HepG2 (cell line): ENCODE data around the gene NEU4. TPM values are rescaled to one million over a fixed set of nuclear protein-coding genes. Genes with fewer than 3 reads are reported as not detected.

ENCODE experiments used
- ATAC-seq: fragments of 200-7000 bp; cut with Tn5 transposase; 3 replicates; pipeline ENCODE4 v1.9.1; 2020; ENCODE audit warnings: mild to moderate bottlenecking, moderate library complexity
- BruUV-seq: library from RNA; stranded (reverse); fragments of 400-500 nt; replicated peaks from 2 replicates; lab custom pipeline; 2021; lab: Mats Ljungman, UMichigan
- CTCF ChIA-PET: fragments of 300-600 bp; formaldehyde crosslinking; extraction: SDS; loops from one replicate; lab custom pipeline; 2021; ENCODE audit warnings: low total read pairs, inconsistent platforms, low intra/inter-chr PET ratio; lab: Yijun Ruan, JAX
- POLR2A ChIA-PET: fragments of 350-600 bp; sonication (Branson Sonifier 250); formaldehyde crosslinking; loops from one replicate; lab custom pipeline; 2020; ENCODE audit warnings: antibody characterized with exemption, inconsistent platforms; lab: Yijun Ruan, JAX
- DNase-seq: peaks from one replicate; pipeline ENCODE4 v3.0.0-alpha.2; 2015; ENCODE audit warnings: low spot score
- FAIRE-seq: peaks from 3 replicates; lab custom pipeline; 2011; peaks lifted over from hg19 to GRCh38; lab: Jason Lieb, UNC
- H2AFZ ChIP-seq: one replicate; pipeline ENCODE4 v1.6.1; 2011; ENCODE audit warnings: low read length, inconsistent platforms
- H3K27ac ChIP-seq: fragments of 300-600 bp; 3 replicates; pipeline ENCODE4 v1.8.0; 2011; ENCODE audit warnings: mixed run types, mild to moderate bottlenecking, mixed read lengths, low read length, inconsistent platforms; ENCODE audit not compliant: insufficient read depth; ENCODE audit errors: extremely low read length
- H3K27me3 ChIP-seq, 2 experiments: fragments of 200-600 bp in 1 of 2; 2 replicates in 1 of 2; 3 replicates in 1 of 2; pipeline versions ENCODE4 v1.6.0 to v1.8.0; 2011; ENCODE audit warnings: low read length in 2 of 2, mild to moderate bottlenecking in 2 of 2, moderate library complexity in 2 of 2, inconsistent platforms in 1 of 2; ENCODE audit not compliant: insufficient read depth in 2 of 2, control insufficient read depth in 1 of 2
- H3K36me3 ChIP-seq, 2 experiments: fragments of 200-600 bp in 1 of 2; replicated peaks in 1 of 2; 2 replicates in 1 of 2; 3 replicates in 1 of 2; pipeline versions ENCODE4 v1.5.1 to v1.8.0; 2011; ENCODE audit warnings: low read length in 2 of 2, inconsistent platforms in 1 of 2; ENCODE audit not compliant: insufficient read depth in 2 of 2, control insufficient read depth in 1 of 2
- H3K4me1 ChIP-seq: 2 replicates; pipeline ENCODE4 v1.5.1; 2012; ENCODE audit warnings: low read length, inconsistent platforms; ENCODE audit not compliant: insufficient read depth
- H3K4me2 ChIP-seq: 2 replicates; pipeline ENCODE4 v1.6.0; 2011; ENCODE audit warnings: low read depth, low read length, inconsistent platforms
- H3K4me3 ChIP-seq, 3 experiments: fragments of 200-600 bp in 1 of 3; sonication (generic), shearing (Covaris generic) in 1 of 3; replicated peaks in 1 of 3; 2 replicates each; pipeline ENCODE4 v1.5.1; 2011 to 2016; ENCODE audit warnings: low read length in 3 of 3, inconsistent platforms in 2 of 3, low read depth in 2 of 3, mild to moderate bottlenecking in 2 of 3, control low read depth in 1 of 3, mixed read lengths in 1 of 3; ENCODE audit not compliant: insufficient read depth in 1 of 3
- H3K79me2 ChIP-seq: one replicate; pipeline ENCODE4 v1.6.1; 2011; ENCODE audit warnings: low read length, inconsistent platforms; ENCODE audit not compliant: insufficient read depth
- H3K9ac ChIP-seq: 2 replicates; pipeline ENCODE4 v1.6.0; 2011; ENCODE audit warnings: mild to moderate bottlenecking, low read depth, low read length, inconsistent platforms; ENCODE audit not compliant: insufficient read depth
- H3K9me3 ChIP-seq: 2 replicates; pipeline ENCODE4 v1.5.1; 2012; ENCODE audit warnings: mild to moderate bottlenecking, low read length
- H4K20me1 ChIP-seq: 2 replicates; pipeline ENCODE4 v1.6.0; 2011; ENCODE audit warnings: inconsistent platforms, mild to moderate bottlenecking, low read length, moderate library complexity; ENCODE audit not compliant: insufficient read depth
- HNF1A ChIP-seq, 2 experiments: sonication (generic) in 1 of 2; formaldehyde crosslinking in 1 of 2; IDR thresholded peaks; 2 replicates each; pipeline versions ENCODE4 v1.4.0 to v1.6.1; 2016 to 2020; ENCODE audit warnings: borderline replicate concordance in 1 of 2, low read depth in 1 of 2, mild to moderate bottlenecking in 1 of 2, missing genetic modification reagents in 1 of 2
- IKZF5 ChIP-seq: IDR thresholded peaks from 2 replicates; pipeline ENCODE4 v1.6.1; 2018; ENCODE audit warnings: missing genetic modification reagents, mild to moderate bottlenecking, missing compliant biosample characterization
- TCF7L2 ChIP-seq: IDR thresholded peaks from 2 replicates; pipeline ENCODE4 v1.6.1; 2011; ENCODE audit warnings: mild to moderate bottlenecking, low read depth, low read length, moderate library complexity
- ZNF414 ChIP-seq: sonication (generic); formaldehyde crosslinking; IDR thresholded peaks from 2 replicates; pipeline ENCODE4 v1.5.0; 2020; ENCODE audit warnings: missing genetic modification reagents
- ZNF562 ChIP-seq: sonication (generic); formaldehyde crosslinking; IDR thresholded peaks from 2 replicates; pipeline ENCODE4 v1.8.0; 2022; ENCODE audit warnings: missing genetic modification reagents, borderline replicate concordance
- ZNF7 ChIP-seq: IDR thresholded peaks from 2 replicates; pipeline ENCODE4 v1.6.1; 2016; ENCODE audit warnings: missing biosample characterization, missing genetic modification reagents
- WGBS: methylation state at CpG from one replicate; pipeline ENCODE4 v1.1.6; 2017; ENCODE audit warnings: low lambda C conversion rate; 5-methylcytosine and 5-hydroxymethylcytosine counted together
- in situ Hi-C: cut with HindIII; loops from 2 replicates; pipeline ENCODE4 v1.10.0; 2017; ENCODE audit warnings: low pct_unique_long_range_greater_than_20kb; ENCODE audit not compliant: extremely low pct_ligation_motif_present
- intact Hi-C: fragments of 100-400 bp; cut with micrococcal nuclease; formaldehyde crosslinking; loops from one replicate; pipeline ENCODE4 v1.10.0; 2022; ENCODE audit not compliant: unreplicated experiment
- polyA plus RNA-seq, 8 experiments: library from polyadenylated mRNA; depleted of rRNA in 3 of 8; stranded (reverse) in 7 of 8; unstranded in 1 of 8; fragments of >200 nt; fragmentation: Illumina TruSeq in 4 of 8; extraction: Trizol in 4 of 8; gene quantifications; 2 replicates each; pipeline versions ENCODE4 v1.2.1 to v1.2.3, GENCODE V29; 2011 to 2016; ENCODE audit warnings: low read depth in 4 of 8, missing spikeins in 1 of 8, mixed read lengths in 1 of 8; ENCODE audit not compliant: insufficient read depth in 1 of 8
- total RNA-seq, 5 experiments: library from RNA; depleted of rRNA; stranded (reverse); fragments of >200 nt; fragmentation: Illumina TruSeq; extraction: Trizol; gene quantifications; 2 replicates each; pipeline ENCODE4 v1.2.3, GENCODE V29; 2016; ENCODE audit warnings: low read depth in 1 of 5
- TF ChIP-seq, protein P1 (sequence below): sonication (generic); formaldehyde crosslinking; IDR thresholded peaks from 2 replicates; pipeline ENCODE4 v1.4.0; 2020; ENCODE audit warnings: missing genetic modification reagents
- TF ChIP-seq, protein P2 (sequence below): sonication (generic); formaldehyde crosslinking; IDR thresholded peaks from 2 replicates; pipeline ENCODE4 v1.8.0; 2022; ENCODE audit warnings: mild to moderate bottlenecking, missing genetic modification reagents, moderate library complexity
- TF ChIP-seq, protein P3 (sequence below): IDR thresholded peaks from 2 replicates; pipeline ENCODE4 v1.6.1; 2012; ENCODE audit warnings: inconsistent platforms
- TF ChIP-seq, protein P4 (sequence below): IDR thresholded peaks from 2 replicates; pipeline ENCODE4 v1.6.1; 2016; ENCODE audit warnings: low read depth, control low read depth

The NEU4 gene
- total and polyA plus RNA-seq, 2 of the 13 experiments (the other 11 are each of a cell fraction or from before 2014, with no cell fraction given), result 53.5 to 107 TPM

- peaks cover 10% of the 10 kb centered on the region; the same call in 1 of the 2 replicates for H4K20me1 ChIP-seq
- peak overlapping the region; percentile 33 for H3K4me2 ChIP-seq
- DNase-seq (no peak), FAIRE-seq (peak; percentile 56), ATAC-seq (no peak)
- H3K36me3 ChIP-seq, result peaks cover 1 to 6% of the 10 kb centered on the region in 2 experiments; a peak in 2 of 5 replicates
- no TSS peak for BruUV-seq
- peaks cover 0 to 8% of the 10 kb centered on the region in 2 experiments; a peak in 1 of 5 replicates for H3K27me3 ChIP-seq
- H3K9ac ChIP-seq, result no peak overlapping the region
- H3K79me2 ChIP-seq, result peaks cover 10% of the 10 kb centered on the region
- H3K4me1 ChIP-seq, result peaks cover 32% of the 10 kb centered on the region
- H3K27ac ChIP-seq, result peak overlapping the region; percentile 6
- no peaks in the 10 kb centered on the region for H3K9me3 ChIP-seq
- no peak overlapping the region; a peak in 1 of 6 replicates for H3K4me3 ChIP-seq
- ChIA-PET POLR2A (interaction anchor here (1.1 to 1.6 kb wide), 3 partner anchors 8 to 46 kb away, joined by 3 to 8 read pairs (median 4); partner anchors contain the start of gene NEU4), CTCF (no interaction called here)
- in situ Hi-C loops (no loop called here), intact Hi-C loops (no loop called here)
- WGBS, result 61% methylated on average over 16 of the region's 16 CpGs
- no peak overlapping the region for H2AFZ ChIP-seq
- TF ChIP-seq IKZF5 (CRISPR knock-in tag), result 0 out of 2 replicates have a peak, but pooled peaks have one; percentile 18
- TF ChIP-seq, protein P1, sequence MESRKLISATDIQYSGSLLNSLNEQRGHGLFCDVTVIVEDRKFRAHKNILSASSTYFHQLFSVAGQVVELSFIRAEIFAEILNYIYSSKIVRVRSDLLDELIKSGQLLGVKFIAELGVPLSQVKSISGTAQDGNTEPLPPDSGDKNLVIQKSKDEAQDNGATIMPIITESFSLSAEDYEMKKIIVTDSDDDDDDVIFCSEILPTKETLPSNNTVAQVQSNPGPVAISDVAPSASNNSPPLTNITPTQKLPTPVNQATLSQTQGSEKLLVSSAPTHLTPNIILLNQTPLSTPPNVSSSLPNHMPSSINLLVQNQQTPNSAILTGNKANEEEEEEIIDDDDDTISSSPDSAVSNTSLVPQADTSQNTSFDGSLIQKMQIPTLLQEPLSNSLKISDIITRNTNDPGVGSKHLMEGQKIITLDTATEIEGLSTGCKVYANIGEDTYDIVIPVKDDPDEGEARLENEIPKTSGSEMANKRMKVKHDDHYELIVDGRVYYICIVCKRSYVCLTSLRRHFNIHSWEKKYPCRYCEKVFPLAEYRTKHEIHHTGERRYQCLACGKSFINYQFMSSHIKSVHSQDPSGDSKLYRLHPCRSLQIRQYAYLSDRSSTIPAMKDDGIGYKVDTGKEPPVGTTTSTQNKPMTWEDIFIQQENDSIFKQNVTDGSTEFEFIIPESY (CRISPR knock-in tag), result peak; percentile 88
- TF ChIP-seq, protein P2, sequence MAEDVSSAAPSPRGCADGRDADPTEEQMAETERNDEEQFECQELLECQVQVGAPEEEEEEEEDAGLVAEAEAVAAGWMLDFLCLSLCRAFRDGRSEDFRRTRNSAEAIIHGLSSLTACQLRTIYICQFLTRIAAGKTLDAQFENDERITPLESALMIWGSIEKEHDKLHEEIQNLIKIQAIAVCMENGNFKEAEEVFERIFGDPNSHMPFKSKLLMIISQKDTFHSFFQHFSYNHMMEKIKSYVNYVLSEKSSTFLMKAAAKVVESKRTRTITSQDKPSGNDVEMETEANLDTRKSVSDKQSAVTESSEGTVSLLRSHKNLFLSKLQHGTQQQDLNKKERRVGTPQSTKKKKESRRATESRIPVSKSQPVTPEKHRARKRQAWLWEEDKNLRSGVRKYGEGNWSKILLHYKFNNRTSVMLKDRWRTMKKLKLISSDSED (CRISPR knock-in tag), result no peak
- TF ChIP-seq, protein P3, sequence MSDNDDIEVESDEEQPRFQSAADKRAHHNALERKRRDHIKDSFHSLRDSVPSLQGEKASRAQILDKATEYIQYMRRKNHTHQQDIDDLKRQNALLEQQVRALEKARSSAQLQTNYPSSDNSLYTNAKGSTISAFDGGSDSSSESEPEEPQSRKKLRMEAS, result no peak
- 0 out of 2 replicates have a peak, but pooled peaks have one; percentile 12 for TF ChIP-seq ZNF7 (CRISPR knock-in tag)
- TF ChIP-seq HNF1A (IDR thresholded peaks at IDR 0.05; ENCODE audit: low read depth), result no peak
- no peak for TF ChIP-seq HNF1A (CRISPR knock-in tag; IDR thresholded peaks at IDR 0.05; ENCODE audit: borderline replicate concordance)
- TF ChIP-seq ZNF414 (CRISPR knock-in tag), result no peak
- TF ChIP-seq, protein P4, sequence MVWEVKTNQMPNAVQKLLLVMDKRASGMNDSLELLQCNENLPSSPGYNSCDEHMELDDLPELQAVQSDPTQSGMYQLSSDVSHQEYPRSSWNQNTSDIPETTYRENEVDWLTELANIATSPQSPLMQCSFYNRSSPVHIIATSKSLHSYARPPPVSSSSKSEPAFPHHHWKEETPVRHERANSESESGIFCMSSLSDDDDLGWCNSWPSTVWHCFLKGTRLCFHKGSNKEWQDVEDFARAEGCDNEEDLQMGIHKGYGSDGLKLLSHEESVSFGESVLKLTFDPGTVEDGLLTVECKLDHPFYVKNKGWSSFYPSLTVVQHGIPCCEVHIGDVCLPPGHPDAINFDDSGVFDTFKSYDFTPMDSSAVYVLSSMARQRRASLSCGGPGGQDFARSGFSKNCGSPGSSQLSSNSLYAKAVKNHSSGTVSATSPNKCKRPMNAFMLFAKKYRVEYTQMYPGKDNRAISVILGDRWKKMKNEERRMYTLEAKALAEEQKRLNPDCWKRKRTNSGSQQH, result no peak
- no peak for TF ChIP-seq ZNF562
- no peak for TF ChIP-seq TCF7L2
Measured at GRCh38 chr2:241817126-241817820, 8.3 kb downstream of the NEU4 start.
